Heart right ventricle (tissue), 16 donors: ENCODE results near the gene ADD2. TPM values are rescaled to one million over a fixed set of nuclear protein-coding genes. Genes with fewer than 3 reads are reported as not detected.
"Not testable (repeated sequence)": the region's sequence is repeated elsewhere in the genome, so short reads cannot be mapped to it uniquely, and the experiment has no call there.

Source experiments
- ATAC-seq, 8 donors: fragments of 200-7000 bp; cut with Tn5 transposase; one replicate each; pipeline ENCODE4 v1.9.1; 2020; ENCODE audit warnings: mild to moderate bottlenecking in 8 of 8, moderate library complexity in 8 of 8, moderate number of reproducible peaks in 1 of 8
- DNase-seq, 2 donors: peaks; one replicate each; pipeline ENCODE4 v3.0.0-alpha.2; 2020
- H3K27ac ChIP-seq, 10 donors: fragments of 200-600 bp; sonication (generic) in 2 of 10; one replicate each; pipeline versions ENCODE4 v1.5.0 to v1.8.0; 2020 to 2022; ENCODE audit warnings: mild to moderate bottlenecking in 3 of 10
- H3K27me3 ChIP-seq, 7 donors: fragments of 200-600 bp; one replicate each; pipeline ENCODE4 v1.8.0; 2021 to 2022; ENCODE audit warnings: mild to moderate bottlenecking in 2 of 7
- H3K36me3 ChIP-seq, 9 donors: fragments of 200-600 bp; sonication (generic) in 1 of 9; one replicate each; pipeline versions ENCODE4 v1.5.0 to v1.8.0; 2020 to 2022; ENCODE audit warnings: mild to moderate bottlenecking in 2 of 9
- H3K4me1 ChIP-seq, 9 donors: fragments of 200-600 bp; sonication (generic) in 1 of 9; one replicate each; pipeline versions ENCODE4 v1.5.0 to v1.8.0; 2020 to 2022; ENCODE audit warnings: mild to moderate bottlenecking in 4 of 9
- H3K4me3 ChIP-seq, 10 donors: fragments of 200-600 bp; sonication (generic) in 2 of 10; one replicate each; pipeline versions ENCODE4 v1.5.0 to v1.8.0; 2020 to 2022; ENCODE audit warnings: mild to moderate bottlenecking in 7 of 10, moderate library complexity in 2 of 10
- H3K9me3 ChIP-seq, 11 donors: fragments of 200-600 bp in 10 of 11; sonication (generic) in 2 of 11; one replicate each; pipeline versions ENCODE4 v1.5.0 to v1.8.0; 2013 to 2022; ENCODE audit warnings: mild to moderate bottlenecking in 2 of 11, control low read depth in 1 of 11, moderate library complexity in 1 of 11
- CTCF ChIP-seq, 9 donors: fragments of 200-600 bp; sonication (generic) in 2 of 9; IDR thresholded peaks; one replicate each; pipeline versions ENCODE4 v1.5.0 to v1.8.0; 2021 to 2022; ENCODE audit warnings: antibody characterized with exemption in 9 of 9, mild to moderate bottlenecking in 5 of 9, moderate library complexity in 1 of 9
- WGBS, 2 donors: extraction: QIAGEN DNeasy Blood & Tissue Kit; methylation state at CpG; one replicate each; pipeline ENCODE4 v1.1.7; 2013; ENCODE audit warnings: inconsistent platforms in 1 of 2; 5-methylcytosine and 5-hydroxymethylcytosine counted together
- intact Hi-C, 10 donors: fragments of 100-400 bp; cut with DNase I; formaldehyde crosslinking; loops; one replicate each; pipeline versions ENCODE4 v1.11.1 to v1.14.2; 2022
- polyA plus RNA-seq, 2 donors: library from polyadenylated mRNA; stranded (reverse); fragments of 200-250 nt; gene quantifications; one replicate each; pipeline ENCODE4 v1.2.3, GENCODE V29; 2013
- total RNA-seq, 10 donors: library from RNA; stranded (reverse); fragmentation: NEBNext Ultra II Directional in 3 of 10; extraction: Animal tissue kit (Norgen Biotek cat#: 25700) in 3 of 10; gene quantifications; one replicate each; pipeline versions ENCODE4 v1.2.1 to v1.2.4, GENCODE V29; 2021 to 2023
- donor health status: Arrhythmogenic right ventricular cardiomyopathy.
- donor health status: ischemic (EF 13 %, LVEDD 7.1; RV severe dilation, severe dysfunction).
- donor health status: healthy with polysubstance abuse.
- donor health status: DM: no; HTN: yes; CAD: no.
- donor health status: DM: no; HTN: no; CAD: no.
- donor health status: ischemic (EF 25% LVEDD 6.9; RV normal size, moderate dysfunction).
- donor health status: ischemic (EF 25% LVEDD 5.7; RV mildly dilated, moderate dysfunction).
- donor health status: healthy.
- donor health status: DM: yes; HTN: yes; CAD: no.
- donor health status: Ischemic cardiomyopathy.
- donor health status: ischemic (EF 35%, LVEDD 5.7; RV mildly dilated, moderate dysfunction).
- donor health status: nonischemic (EF 11% LVEDD 7.7; RV severe dilation, severe dysfunction).
- donor health status: DM: yes; HTN: yes; CAD: no.
- donor health status: PGD.
- donor health status: ischemic (EF 29% LVEDD 5.4; RV normal size, mild dysfunction).
- donor health status: nonischemic (EF 23%, LVEDD 6.1; RV moderate dilation, normal function).

ADD2 gene
- total and polyA plus RNA-seq, 12 donors: 0.16 to 5.7 (median 2.2) TPM

- H3K4me3 ChIP-seq: no peak overlapping the region
- H3K27ac ChIP-seq: no peak overlapping the region
- H3K9me3 ChIP-seq: peaks cover 0 to 5% (median 0%) of the 10 kb centered on the region in 11 donors
- ATAC-seq (no peak), DNase-seq (no peak)
- H3K36me3 ChIP-seq: no peaks in the 10 kb centered on the region
- WGBS, 2 donors: 56 to 70% methylated on average over 5 of the region's 5 CpGs
- H3K4me1 ChIP-seq: no peaks in the 10 kb centered on the region
- H3K27me3 ChIP-seq: peaks cover 0 to 25% (median 0%) of the 10 kb centered on the region in 7 donors
- intact Hi-C loops: no loop called here
- TF ChIP-seq CTCF (IDR thresholded peaks at IDR 0.05): no peak
Observed at GRCh38 chr2:70806013-70806412, 38.0 kb upstream of the ADD2 start.

GRCh38 chr2:70801607-70802263 is 33.7 kb upstream of the ADD2 start:
- intact Hi-C loops: no loop called here
- TF ChIP-seq CTCF (IDR thresholded peaks at IDR 0.05): no peak
- 74 to 75% methylated on average over 10 of the region's 10 CpGs for whole genome bisulfite sequencing, 2 donors

GRCh38 chr2:70799706-70800105 is 31.7 kb upstream of the ADD2 start:
- intact Hi-C loops: loop anchor here in 4 of 10 donors (10.0 kb wide), 1 partner anchor 145 kb away; no protein-coding TSS in a partner anchor
- 86 to 91% methylated on average over 2 of the region's 2 CpGs for WGBS, 2 donors

More at GRCh38 chr2:70801607-70802263, 33.7 kb upstream of the ADD2 start:
- Histone ChIP-seq H3K4me1 (peaks cover 0 to 4% (median 0%) of the 10 kb centered on the region in 9 donors), H3K27ac (no peak overlapping the region), H3K27me3 (peaks cover 0 to 15% (median 0%) of the 10 kb centered on the region in 7 donors), H3K9me3 (peaks cover 0 to 20% (median 0%) of the 10 kb centered on the region in 11 donors), H3K4me3 (no peak overlapping the region), H3K36me3 (no peaks in the 10 kb centered on the region)
- no peak for DNase-seq
- no peak for ATAC-seq

GRCh38 chr2:70797996-70798395 is 30.0 kb upstream of the ADD2 start:
- WGBS, 2 donors: 80 to 83% methylated on average over 3 of the region's 3 CpGs
- intact Hi-C loops: loop anchor here in 4 of 10 donors (10.0 kb wide), 1 partner anchor 147 kb away; no protein-coding TSS in a partner anchor
- not testable (repeated sequence) for H3K4me3 ChIP-seq, DNase-seq, H3K36me3 ChIP-seq, ATAC-seq, H3K27ac ChIP-seq
- Histone ChIP-seq H3K27me3 (peaks cover 0 to 23% (median 10%) of the 10 kb centered on the region in 7 donors), H3K9me3 (peaks cover 0 to 17% (median 0%) of the 10 kb centered on the region in 11 donors), H3K4me1 (peaks cover 0 to 10% (median 0%) of the 10 kb centered on the region in 9 donors)

More at GRCh38 chr2:70799706-70800105, 31.7 kb upstream of the ADD2 start:
- ATAC-seq: no peak
- H3K27me3 ChIP-seq: peaks cover 0 to 12% (median 0%) of the 10 kb centered on the region in 7 donors
- no peak for TF ChIP-seq CTCF (IDR thresholded peaks at IDR 0.05)
- H3K4me1 ChIP-seq: peaks cover 0 to 4% (median 0%) of the 10 kb centered on the region in 9 donors
- no peak for DNase-seq
- no peak overlapping the region for H3K27ac ChIP-seq
- H3K9me3 ChIP-seq: peaks cover 0 to 18% (median 0%) of the 10 kb centered on the region in 11 donors
- no peaks in the 10 kb centered on the region for H3K36me3 ChIP-seq
- no peak overlapping the region for H3K4me3 ChIP-seq

GRCh38 chr2:70797506-70797905 is 29.5 kb upstream of the ADD2 start:
- H3K27me3 ChIP-seq: peaks cover 0 to 28% (median 10%) of the 10 kb centered on the region in 7 donors
- H3K36me3 ChIP-seq: no peaks in the 10 kb centered on the region
- WGBS, 2 donors: 44 to 49% methylated on average over 2 of the region's 2 CpGs
- ATAC-seq: no peak
- H3K4me1 ChIP-seq: peaks cover 0 to 14% (median 0%) of the 10 kb centered on the region in 9 donors
- no peak for DNase-seq
- TF ChIP-seq CTCF (IDR thresholded peaks at IDR 0.05): no peak
- H3K9me3 ChIP-seq: peaks cover 0 to 17% (median 0%) of the 10 kb centered on the region in 11 donors
- intact Hi-C loops: loop anchor here in 4 of 10 donors (10.0 kb wide), 1 partner anchor 147 kb away; no protein-coding TSS in a partner anchor
- no peak overlapping the region for H3K4me3 ChIP-seq
- H3K27ac ChIP-seq: no peak overlapping the region
